ENCODE results near the gene PANK4. TPM values are rescaled to one million over a fixed set of nuclear protein-coding genes. Genes with fewer than 3 reads are reported as not detected.

The PANK4 gene
- total and polyA plus RNA-seq, 2 experiments from 2014 or later, result 18.5 to 21.3 TPM

DNA sequence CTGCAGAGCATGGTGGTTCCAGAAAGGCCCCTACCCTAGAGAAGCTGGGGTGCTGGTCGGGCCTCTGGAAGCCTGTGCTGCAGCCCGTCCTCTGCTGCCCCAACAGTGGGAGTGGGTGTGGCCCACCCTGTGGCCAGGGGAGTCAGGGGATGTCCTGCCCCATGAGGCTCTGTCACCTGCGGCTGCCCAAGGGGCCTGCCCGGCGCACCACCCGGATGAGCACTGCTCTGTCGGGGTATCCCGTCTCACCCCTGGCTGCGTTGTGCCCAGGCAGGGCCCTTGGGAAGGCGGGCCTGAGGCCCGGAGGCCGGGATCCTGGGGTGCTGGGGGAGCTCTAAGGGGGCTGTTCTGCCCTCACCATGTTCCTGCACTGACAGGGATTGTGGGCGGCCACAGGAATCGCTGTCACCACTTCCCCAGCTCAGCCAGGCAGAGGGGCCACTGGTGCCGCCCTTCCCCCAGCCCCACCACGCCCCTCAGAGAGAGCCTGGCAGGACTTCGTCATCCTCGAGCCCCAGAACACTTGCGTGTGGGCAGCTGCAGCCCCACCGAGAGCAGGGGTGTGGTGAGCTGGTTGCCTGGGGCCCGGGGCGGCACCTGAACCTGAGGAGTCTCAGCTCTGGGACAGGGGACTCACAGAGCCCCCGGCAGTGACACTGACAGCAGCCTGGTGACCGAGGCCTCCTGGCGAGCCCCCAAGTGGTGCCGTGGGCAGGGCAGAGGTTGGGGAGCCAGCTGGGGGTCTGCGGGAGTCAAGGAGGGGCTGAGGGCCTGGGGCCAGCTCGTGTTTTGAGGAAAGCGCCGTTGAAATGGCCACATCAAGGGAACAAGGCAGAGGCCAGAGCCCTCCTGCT, 20.2 kb downstream of the PANK4 start:
- Histone ChIP-seq H3K4me3 (no peak overlapping the region), H3K4me2 (no peak overlapping the region), H4K20me1 (ENCODE audit: insufficient read depth, poor library complexity, severe bottlenecking) (no peaks in the 10 kb centered on the region), H3K36me3 (replicated peaks; ENCODE audit: insufficient read depth, low read depth) (no peaks in the 10 kb centered on the region), H3K9me3 (ENCODE audit: low read depth) (no peaks in the 10 kb centered on the region), H3K4me1 (ENCODE audit: insufficient read depth) (peaks cover 7% of the 10 kb centered on the region), H3K9me2 (replicated peaks; ENCODE audit: insufficient read depth) (no peaks in the 10 kb centered on the region), H3K27me3 (no peaks in the 10 kb centered on the region), H2AFZ (no peak overlapping the region), H3K27ac (no peak overlapping the region), H3K79me2 (no peaks in the 10 kb centered on the region)
- no peak for DNase-seq (ENCODE audit: low spot score)
- 89% methylated on average over 24 of the region's 30 CpGs for WGBS (ENCODE audit: low lambda C conversion rate, missing lambda C conversion rate)
- TF ChIP-seq, protein P1, sequence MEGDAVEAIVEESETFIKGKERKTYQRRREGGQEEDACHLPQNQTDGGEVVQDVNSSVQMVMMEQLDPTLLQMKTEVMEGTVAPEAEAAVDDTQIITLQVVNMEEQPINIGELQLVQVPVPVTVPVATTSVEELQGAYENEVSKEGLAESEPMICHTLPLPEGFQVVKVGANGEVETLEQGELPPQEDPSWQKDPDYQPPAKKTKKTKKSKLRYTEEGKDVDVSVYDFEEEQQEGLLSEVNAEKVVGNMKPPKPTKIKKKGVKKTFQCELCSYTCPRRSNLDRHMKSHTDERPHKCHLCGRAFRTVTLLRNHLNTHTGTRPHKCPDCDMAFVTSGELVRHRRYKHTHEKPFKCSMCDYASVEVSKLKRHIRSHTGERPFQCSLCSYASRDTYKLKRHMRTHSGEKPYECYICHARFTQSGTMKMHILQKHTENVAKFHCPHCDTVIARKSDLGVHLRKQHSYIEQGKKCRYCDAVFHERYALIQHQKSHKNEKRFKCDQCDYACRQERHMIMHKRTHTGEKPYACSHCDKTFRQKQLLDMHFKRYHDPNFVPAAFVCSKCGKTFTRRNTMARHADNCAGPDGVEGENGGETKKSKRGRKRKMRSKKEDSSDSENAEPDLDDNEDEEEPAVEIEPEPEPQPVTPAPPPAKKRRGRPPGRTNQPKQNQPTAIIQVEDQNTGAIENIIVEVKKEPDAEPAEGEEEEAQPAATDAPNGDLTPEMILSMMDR (IDR thresholded peaks at IDR 0.05; ENCODE audit: poor library complexity), result no peak
- no peak for TF ChIP-seq EZH2 (IDR thresholded peaks at IDR 0.05; ENCODE audit: borderline replicate concordance)
- no peak for TF ChIP-seq EZH2phosphoT487 (IDR thresholded peaks at IDR 0.05; ENCODE audit: low read depth, severe bottlenecking, unreplicated experiment)

DNA sequence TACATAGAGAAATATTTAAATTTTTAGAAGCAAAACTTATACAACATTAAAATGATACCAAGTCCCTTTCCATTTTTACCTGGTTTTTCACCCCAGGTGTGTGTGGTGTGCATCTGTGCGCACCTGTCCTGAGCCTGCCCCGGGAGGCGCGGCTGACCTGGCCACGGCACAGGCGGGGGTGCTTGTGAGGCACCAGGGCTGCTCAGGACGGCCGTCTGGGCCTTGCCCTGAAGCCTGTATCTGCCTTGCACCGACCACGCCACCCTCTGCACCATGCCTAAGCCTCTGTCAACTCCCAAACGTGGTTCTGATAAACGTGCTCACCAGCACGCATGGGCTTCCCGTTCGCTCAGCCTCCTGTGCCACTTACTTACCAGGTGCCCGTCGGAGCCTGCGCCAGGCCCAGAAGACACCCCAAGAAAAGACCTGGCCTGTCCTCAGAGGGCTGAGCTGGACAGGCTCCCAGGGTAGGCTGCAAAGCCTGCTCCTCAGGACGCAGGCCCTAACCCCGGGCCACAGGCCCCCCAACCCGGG, 20.9 kb downstream of the PANK4 start:
- Histone ChIP-seq H3K9me2 (replicated peaks; ENCODE audit: insufficient read depth) (no peaks in the 10 kb centered on the region), H3K4me2 (no peak overlapping the region), H2AFZ (no peak overlapping the region), H3K79me2 (no peaks in the 10 kb centered on the region), H3K4me1 (ENCODE audit: insufficient read depth) (peaks cover 7% of the 10 kb centered on the region), H4K20me1 (ENCODE audit: insufficient read depth, poor library complexity, severe bottlenecking) (no peaks in the 10 kb centered on the region), H3K36me3 (replicated peaks; ENCODE audit: insufficient read depth, low read depth) (no peaks in the 10 kb centered on the region), H3K27me3 (no peaks in the 10 kb centered on the region), H3K4me3 (no peak overlapping the region), H3K9me3 (ENCODE audit: low read depth) (no peaks in the 10 kb centered on the region), H3K27ac (no peak overlapping the region)
- TF ChIP-seq EZH2 (IDR thresholded peaks at IDR 0.05; ENCODE audit: borderline replicate concordance) (no peak), EZH2phosphoT487 (IDR thresholded peaks at IDR 0.05; ENCODE audit: low read depth, severe bottlenecking, unreplicated experiment) (no peak)
- TF ChIP-seq, protein P1 (IDR thresholded peaks at IDR 0.05; ENCODE audit: poor library complexity), result no peak
- no peak for DNase-seq (ENCODE audit: low spot score)
- 81% methylated on average over 21 of the region's 21 CpGs for WGBS (ENCODE audit: low lambda C conversion rate, missing lambda C conversion rate)

DNA sequence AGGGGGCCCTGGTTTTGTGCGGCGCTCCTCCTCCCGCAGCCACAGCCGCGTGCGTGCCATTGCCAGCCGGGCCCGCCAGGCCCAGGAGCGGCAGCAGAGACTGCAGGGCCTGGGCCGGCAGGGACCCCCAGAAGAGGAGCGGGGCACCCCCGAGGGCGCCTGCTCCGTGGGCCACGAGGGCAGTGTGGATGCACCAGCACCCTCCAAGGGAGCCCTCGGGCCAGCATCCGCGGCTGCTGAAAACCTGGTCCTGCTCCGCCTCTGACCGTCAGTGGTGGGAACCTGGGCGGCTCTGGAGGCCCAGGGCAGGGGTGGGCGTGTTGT, 21.5 kb downstream of the PANK4 start:
- Histone ChIP-seq H3K4me3 (no peak overlapping the region), H3K36me3 (replicated peaks; ENCODE audit: insufficient read depth, low read depth) (no peaks in the 10 kb centered on the region), H3K9me3 (ENCODE audit: low read depth) (no peaks in the 10 kb centered on the region), H3K27ac (no peak overlapping the region), H3K4me2 (no peak overlapping the region), H3K79me2 (no peaks in the 10 kb centered on the region), H3K27me3 (no peaks in the 10 kb centered on the region), H4K20me1 (ENCODE audit: insufficient read depth, poor library complexity, severe bottlenecking) (no peaks in the 10 kb centered on the region), H3K4me1 (ENCODE audit: insufficient read depth) (peaks cover 7% of the 10 kb centered on the region), H2AFZ (no peak overlapping the region), H3K9me2 (replicated peaks; ENCODE audit: insufficient read depth) (no peaks in the 10 kb centered on the region)
- 67% methylated on average over 16 of the region's 22 CpGs for WGBS (ENCODE audit: low lambda C conversion rate, missing lambda C conversion rate)
- TF ChIP-seq EZH2 (IDR thresholded peaks at IDR 0.05; ENCODE audit: borderline replicate concordance), result no peak
- TF ChIP-seq, protein P1 (IDR thresholded peaks at IDR 0.05; ENCODE audit: poor library complexity), result no peak
- no peak for TF ChIP-seq EZH2phosphoT487 (IDR thresholded peaks at IDR 0.05; ENCODE audit: low read depth, severe bottlenecking, unreplicated experiment)
- DNase-seq (ENCODE audit: low spot score), result no peak
